HG03159 (cell line): ENCODE measurements around the gene R3HDM4.
"Not testable (repeated sequence)": the region's sequence is repeated elsewhere in the genome, so short reads cannot be mapped to it uniquely, and the experiment has no call there.

Experiments
- ATAC-seq: cut with Tn5 transposase; IDR thresholded peaks from one replicate; pipeline ENCODE4 v1.9.1; 2021; ENCODE audit warnings: mild to moderate bottlenecking, moderate library complexity; ENCODE audit not compliant: unreplicated experiment

The R3HDM4 gene

DNA sequence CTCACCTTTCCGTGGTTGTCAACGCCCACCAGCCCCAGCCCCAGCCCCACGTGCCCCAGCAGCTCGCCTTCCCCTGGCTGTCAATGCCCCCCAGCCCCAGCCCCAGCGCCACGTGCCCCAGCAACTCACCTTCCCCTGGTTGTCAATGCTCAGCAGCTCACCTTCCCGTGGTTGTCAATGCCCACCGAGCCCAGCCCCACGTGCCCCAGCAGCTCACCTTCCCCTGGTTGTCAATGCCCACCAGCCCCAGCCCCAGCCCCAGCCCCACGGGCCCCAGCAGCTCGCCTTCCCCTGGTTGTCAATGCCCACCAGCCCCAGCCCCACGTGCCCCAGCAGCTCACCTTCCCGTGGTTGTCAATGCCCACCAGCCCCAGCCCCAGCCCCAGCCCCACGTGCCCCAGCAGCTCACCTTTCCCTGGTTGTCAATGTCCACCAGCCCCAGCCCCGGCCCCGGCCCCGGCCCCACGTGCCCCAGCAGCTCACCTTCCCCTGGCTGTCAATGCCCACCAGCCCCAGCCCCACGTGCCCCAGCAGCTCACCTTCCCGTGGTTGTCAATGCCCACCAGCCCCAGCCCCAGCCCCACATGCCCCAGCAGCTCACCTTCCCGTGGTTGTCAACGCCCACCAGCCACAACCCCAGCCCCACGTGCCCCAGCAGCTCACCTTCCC is 34.9 kb downstream of the R3HDM4 start:
- ATAC-seq = not testable (repeated sequence)

GRCh38 chr19:876780-877314 is 36.2 kb downstream of the R3HDM4 start:
- ATAC-seq = no peak

DNA sequence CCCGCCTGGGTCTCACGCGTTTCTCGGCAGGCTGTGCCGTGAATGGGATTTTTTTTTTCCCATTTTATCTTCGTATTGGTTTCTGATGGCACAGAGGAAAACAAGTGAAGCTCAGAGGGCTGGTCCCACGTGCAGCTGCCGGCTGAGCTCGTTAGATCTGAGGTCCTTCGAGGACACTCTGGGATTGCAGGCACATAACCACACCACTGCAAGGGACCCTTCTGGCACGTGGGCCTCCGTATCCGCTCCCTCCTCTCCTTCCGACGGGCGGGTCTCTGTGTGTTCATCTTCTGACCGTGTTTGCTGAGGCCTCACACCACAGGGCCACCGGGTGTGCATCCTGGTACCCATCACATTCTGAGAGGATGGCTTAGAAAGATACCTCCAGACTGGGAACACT is 36.9 kb downstream of the R3HDM4 start:
- no peak for ATAC-seq

- ATAC-seq = no peak
These were observed 37.6 kb downstream of the R3HDM4 start for GRCh38 chr19:875265-875879.

DNA sequence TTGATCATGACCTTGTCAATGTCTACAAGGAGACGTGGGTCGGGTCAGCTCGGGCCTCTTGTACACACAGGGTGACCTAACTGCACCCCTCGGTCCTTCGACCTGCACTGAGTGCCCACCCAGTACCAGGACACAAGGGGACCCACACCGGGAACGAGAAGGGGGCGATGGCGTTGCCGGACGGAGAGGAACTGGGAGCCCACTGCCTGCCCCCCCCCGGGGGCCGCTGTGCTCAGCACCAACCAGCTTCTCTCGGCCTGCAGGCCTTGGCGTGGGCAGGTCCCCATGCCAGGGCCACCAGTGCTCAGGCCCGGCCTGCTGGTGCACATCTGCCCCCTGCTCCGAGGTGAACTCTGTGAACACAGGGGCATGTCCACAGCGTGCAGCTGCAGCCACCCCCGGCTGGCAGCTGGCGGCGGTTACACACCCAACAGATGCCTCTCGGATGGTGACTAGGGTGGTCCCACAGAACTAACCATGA is 39.4 kb downstream of the R3HDM4 start:
- no peak for ATAC-seq

DNA sequence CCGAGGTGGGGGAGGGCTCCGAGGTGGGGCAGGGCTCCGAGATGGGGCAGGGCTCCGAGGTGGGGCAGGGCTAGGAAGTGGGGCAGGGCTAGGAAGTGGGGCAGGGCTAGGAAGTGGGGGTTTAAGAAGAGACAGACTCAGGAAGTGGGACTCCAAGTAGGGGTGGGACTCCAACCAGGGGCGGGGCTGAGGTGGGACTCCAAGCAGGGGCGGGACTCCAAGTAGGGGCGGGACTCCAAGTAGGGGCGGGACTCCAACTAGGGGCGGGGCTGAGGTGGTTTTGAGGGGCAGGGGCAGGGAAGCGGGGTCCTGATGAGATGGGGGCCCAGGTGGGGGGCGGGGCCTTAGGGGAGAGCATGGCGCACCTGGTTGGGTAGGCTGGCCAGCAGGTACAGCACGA is 39.9 kb downstream of the R3HDM4 start:
- ATAC-seq = no peak

GRCh38 chr19:872266-872951 is 40.6 kb downstream of the R3HDM4 start:
- no peak for ATAC-seq

- ATAC-seq = no peak
These were observed 41.4 kb downstream of the R3HDM4 start for GRCh38 chr19:871446-872265.

DNA sequence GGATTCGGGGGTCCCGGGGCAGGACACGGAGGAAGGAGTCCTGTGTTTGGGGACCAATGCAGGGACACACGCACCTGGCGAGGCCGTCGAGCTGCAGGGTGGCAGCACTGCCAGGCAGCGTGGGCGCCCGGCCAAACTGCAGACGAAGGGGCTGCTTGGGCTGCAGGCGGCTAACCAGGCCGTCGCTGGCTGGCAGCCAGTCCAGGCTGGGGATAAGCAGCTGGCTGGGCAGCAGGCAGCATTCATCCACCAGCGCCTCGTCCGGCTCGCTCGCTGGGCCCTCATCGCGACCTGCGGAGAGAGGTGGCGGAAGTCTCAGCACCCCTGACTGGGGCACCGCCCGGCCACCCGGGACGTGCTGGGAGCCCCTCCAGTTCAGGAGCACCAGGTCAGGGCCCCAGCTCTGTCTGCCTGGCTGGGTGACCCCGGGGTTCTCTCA is 42.0 kb downstream of the R3HDM4 start:
- no peak for ATAC-seq

DNA sequence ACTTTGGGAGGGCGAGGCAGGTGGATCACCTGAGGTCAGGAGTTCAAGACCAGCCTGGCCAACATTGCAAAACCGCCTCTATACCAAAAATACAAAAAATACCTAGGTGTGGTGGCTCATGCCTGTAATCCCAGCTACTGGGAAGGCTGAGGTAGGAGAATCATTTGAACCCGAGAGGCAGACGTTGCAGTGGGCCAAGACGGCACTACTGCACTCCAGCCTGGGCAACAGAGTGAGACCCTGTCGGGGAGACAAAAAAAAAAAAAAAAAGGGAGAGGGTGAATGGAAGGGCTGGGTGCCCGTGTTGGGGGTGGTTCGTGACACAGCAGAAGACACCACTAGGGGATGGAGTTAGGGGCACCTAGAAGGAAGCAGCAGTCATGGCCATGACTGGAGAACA is 42.7 kb downstream of the R3HDM4 start:
- no peak for ATAC-seq

DNA sequence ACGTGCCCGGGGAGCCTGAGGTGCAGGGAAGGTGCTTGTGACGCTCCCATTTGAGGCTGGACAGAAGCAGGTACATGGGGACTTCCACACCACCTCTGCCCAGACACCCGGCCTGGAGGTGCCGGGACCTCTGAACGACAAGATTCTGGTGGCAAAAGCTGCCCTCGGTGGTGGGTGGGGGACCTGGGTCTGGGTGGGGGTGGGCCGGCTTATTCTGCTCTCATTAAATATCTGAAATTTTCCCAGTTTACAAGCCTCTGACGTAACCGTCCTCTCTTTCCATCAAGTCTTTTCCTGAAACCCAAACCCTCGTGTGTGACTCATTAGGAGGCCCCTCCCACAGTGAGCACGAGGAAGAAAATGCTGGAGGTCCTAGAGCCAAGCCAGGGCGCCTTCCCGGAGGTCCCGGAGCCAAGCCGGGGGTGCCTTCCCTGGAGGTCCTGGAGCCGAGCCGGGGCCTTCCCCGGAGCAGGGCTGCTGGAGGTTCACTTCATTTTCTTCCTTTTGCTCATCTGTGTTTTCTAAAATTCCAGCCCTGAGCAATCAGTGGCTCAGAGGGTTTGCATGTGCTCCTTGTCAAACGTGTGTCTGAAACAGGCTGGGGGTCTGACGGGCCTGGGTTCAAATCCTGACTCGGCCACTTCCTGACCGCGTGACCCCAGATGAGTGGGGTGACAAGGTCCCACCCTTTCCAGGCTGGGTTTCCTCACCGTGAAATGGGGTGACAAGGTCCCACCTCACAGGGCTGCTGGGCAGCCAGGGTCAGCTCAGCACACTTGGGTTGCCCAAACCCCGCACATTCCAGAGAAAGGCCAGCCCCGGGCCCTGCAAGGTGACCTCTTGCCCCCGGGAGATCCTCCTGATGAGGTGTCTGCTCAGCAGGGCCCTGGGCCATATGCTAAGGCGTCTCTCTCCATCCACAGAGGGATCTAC is 43.5 kb downstream of the R3HDM4 start:
- no peak for ATAC-seq

DNA sequence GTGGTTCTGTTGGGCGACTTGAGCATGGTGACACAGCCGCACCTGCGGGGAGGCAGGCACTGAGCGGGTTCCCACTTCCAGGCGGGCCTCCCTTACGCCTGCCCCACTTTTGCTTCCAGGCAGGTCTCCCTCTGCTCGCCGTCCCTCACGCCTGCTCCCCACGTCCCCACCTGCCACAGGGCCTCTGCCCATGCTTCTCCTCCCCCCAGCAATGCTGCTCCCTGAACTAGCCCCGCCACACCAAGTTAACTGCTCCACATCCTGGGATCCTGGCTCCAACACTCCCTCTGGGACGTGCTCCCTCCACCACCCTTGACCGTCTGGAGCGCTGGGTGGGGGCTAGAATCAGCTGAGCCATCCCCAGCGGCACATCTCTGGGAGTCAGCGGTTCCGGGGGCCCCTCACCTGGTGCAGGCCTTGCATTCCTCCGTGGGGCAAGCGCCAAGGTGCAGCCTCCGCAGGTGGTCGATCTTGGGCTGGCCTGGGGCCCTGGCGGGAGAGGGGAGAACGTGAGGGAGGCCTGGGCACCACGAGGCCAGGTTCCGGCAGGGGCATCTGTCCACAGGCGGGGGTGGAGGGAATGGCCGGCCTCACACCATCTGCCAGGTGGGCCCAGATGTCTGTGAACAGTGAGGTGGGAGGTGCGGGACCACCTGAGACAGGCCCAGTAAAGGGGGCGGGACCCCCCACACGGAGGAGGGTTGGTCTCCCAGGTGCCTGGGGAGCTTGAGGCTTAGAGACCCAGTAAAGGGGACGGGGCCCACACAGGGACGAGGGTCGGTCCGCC is 44.4 kb downstream of the R3HDM4 start:
- no peak for ATAC-seq

DNA sequence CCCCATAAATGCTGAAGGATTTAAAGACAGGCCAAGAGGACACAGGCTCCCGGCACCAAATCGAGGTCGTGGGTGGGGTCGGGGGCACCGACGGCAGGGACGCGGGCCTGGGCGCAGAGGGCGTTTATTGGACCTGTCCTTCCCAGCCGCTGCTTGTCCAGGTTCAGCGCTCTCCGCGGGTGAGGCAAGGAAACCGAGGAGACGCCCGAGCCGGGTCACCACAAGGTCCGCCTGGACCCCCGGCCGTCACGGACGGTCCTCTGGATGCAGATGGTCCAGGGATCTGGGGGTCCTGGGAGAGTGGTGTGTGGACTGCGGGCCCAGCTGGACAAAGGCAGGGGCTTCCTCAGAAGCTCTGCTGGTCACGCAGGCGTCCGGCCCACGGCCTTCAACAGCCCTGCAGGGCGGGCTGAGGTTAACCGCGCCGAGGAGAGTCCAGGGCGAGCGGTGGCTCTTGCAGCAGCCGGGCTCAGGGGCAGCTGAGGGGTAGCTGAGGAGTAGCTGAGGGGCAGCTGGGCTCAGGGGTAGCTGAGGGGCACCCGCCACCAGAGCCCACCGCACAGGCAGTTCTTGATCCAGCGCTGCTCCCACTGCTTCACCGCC is 45.1 kb downstream of the R3HDM4 start:
- ATAC-seq = no peak

DNA sequence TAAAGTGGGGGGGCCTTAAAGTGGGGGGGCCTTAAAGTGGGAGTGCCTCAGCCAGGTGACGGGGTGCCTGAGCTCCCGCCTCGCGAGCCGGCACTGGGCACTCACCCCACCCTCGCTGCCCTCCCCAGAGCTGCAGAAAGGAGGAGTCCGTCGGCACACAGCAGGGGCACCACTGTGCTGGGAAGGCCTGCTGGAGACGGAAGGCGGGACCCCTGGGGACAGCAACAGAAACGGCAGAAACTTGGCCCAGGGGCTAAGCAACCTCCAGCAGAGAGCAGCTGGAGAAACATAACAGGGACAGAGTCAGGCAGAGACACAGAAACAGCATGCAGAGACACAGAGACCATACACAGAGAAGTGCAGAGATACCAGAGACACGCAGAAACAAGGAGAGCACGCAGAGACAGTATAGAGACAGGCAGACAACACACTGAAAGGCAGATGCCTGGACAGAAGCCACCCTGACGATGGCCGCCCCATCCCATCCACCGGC is 45.7 kb downstream of the R3HDM4 start:
- no peak for ATAC-seq

DNA sequence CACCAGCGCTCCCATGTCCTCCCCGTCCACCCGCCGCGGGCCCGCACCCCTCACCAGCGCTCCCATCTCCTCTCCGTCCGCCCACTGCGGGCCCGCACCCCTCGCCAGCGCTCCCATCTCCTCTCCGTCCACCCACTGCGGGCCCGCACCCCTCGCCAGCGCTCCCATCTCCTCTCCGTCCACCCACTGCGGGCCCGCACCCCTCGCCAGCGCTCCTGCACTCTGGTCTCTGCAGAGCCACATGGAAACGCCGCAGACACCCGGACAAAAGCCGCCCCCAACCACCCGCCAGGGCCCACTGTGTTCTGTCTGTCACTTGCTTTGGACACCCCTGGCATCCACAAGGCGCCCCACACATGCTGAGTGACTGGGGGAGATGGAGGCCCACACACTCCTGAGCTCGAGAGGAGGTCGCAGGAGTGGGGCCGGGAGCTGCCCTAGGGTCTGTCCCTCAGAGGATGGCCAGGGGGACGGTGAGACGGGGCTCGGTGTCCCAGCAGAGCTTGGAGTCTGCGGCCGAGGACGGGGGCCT is 46.2 kb downstream of the R3HDM4 start:
- no peak for ATAC-seq

DNA sequence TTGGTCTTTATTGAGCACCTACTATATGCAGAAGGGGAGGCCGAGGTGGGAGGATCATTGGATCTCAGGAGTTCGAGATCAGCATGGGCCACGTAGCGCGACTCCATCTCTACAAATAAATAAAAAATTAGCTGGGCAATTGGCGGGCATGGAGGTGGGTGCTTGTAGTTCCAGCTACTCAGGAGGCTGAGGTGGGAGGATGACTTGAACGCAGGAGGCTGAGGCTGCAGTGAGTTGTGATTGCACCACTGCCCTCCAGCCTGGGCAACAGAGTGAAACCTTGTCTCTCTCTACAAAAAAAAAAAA is 49.8 kb downstream of the R3HDM4 start:
- ATAC-seq = no peak

GRCh38 chr19:862581-863314 is 50.3 kb downstream of the R3HDM4 start:
- no peak for ATAC-seq
